Calu3 (cell line): ENCODE results near the gene TNFSF18. TPM values are rescaled to one million over a fixed set of nuclear protein-coding genes. Genes with fewer than 3 reads are reported as not detected.

Experiments
- BruUV-seq: library from RNA; stranded (reverse); fragments of 400-500 nt; replicated peaks from 2 replicates; lab custom pipeline; 2021; lab: Mats Ljungman, UMichigan
- CTCF ChIA-PET: fragments of 300-600 bp; sonication (Branson Sonifier 250); formaldehyde crosslinking; loops from one replicate; lab custom pipeline; 2022; ENCODE audit warnings: antibody characterized with exemption; lab: Charles Lee
- DNase-seq: peaks from one replicate; pipeline ENCODE4 v3.0.0; 2022
- H3K27ac Mint-ChIP-seq: one replicate; pipeline ENCODE4 v1.8.0; 2022; ENCODE audit warnings: mixed read lengths; ENCODE audit not compliant: unreplicated experiment
- H3K27me3 Mint-ChIP-seq: one replicate; pipeline ENCODE4 v1.8.0; 2022; ENCODE audit warnings: mixed read lengths; ENCODE audit not compliant: unreplicated experiment
- H3K36me3 Mint-ChIP-seq: one replicate; pipeline ENCODE4 v1.8.0; 2022; ENCODE audit warnings: mild to moderate bottlenecking, moderate library complexity, mixed read lengths; ENCODE audit not compliant: insufficient read depth, unreplicated experiment
- H3K4me1 Mint-ChIP-seq: one replicate; pipeline ENCODE4 v1.8.0; 2022; ENCODE audit warnings: mild to moderate bottlenecking, low read depth, mixed read lengths; ENCODE audit not compliant: unreplicated experiment
- H3K4me3 Mint-ChIP-seq: one replicate; pipeline ENCODE4 v1.8.0; 2022; ENCODE audit warnings: mild to moderate bottlenecking, low read depth, moderate library complexity, mixed read lengths; ENCODE audit not compliant: unreplicated experiment
- H3K9me3 Mint-ChIP-seq: one replicate; pipeline ENCODE4 v1.8.0; 2022; ENCODE audit warnings: low read depth, mixed read lengths; ENCODE audit not compliant: unreplicated experiment
- CTCF ChIP-seq: fragments of 200-600 bp; IDR thresholded peaks from one replicate; pipeline ENCODE4 v1.8.0; 2022; ENCODE audit warnings: antibody characterized with exemption; ENCODE audit not compliant: unreplicated experiment
- intact Hi-C: fragments of 100-400 bp; cut with micrococcal nuclease; formaldehyde crosslinking; loops from one replicate; pipeline ENCODE4 v1.10.0; 2022; ENCODE audit not compliant: unreplicated experiment
- total RNA-seq: library from RNA; stranded (reverse); gene quantifications from 2 replicates; pipeline ENCODE4 v1.2.3, GENCODE V29; 2022

TNFSF18 gene
- total RNA-seq, 1 experiment from 2014 or later: not detected

DNA sequence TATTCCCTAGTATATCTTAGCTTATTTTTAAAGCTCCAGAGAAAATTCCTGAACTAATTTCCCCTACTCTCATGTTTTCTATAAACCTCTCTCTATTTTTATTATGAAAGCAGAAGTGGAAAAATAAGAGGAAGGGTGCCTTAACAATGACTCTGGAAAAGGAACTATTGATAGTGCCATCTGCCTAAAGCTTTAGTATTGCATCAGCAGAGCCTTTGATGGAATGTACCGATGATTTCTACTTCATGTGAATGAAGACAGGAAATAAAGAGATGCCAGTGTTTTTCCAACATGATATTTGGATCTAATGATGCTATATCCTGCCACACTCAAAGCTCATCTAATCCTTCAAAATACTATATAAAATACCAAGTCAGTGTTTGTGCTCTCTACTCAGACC, 35.1 kb downstream of the TNFSF18 start:
- no peak for TF ChIP-seq CTCF
- Mint-ChIP-seq H3K27ac (no peak overlapping the region), H3K9me3 (no peaks in the 10 kb centered on the region), H3K4me1 (no peaks in the 10 kb centered on the region), H3K36me3 (no peaks in the 10 kb centered on the region), H3K4me3 (no peak overlapping the region), H3K27me3 (no peaks in the 10 kb centered on the region)
- CTCF ChIA-PET: no interaction called here
- intact Hi-C loops: no loop called here
- no TSS peak for BruUV-seq
- DNase-seq: no peak

DNA sequence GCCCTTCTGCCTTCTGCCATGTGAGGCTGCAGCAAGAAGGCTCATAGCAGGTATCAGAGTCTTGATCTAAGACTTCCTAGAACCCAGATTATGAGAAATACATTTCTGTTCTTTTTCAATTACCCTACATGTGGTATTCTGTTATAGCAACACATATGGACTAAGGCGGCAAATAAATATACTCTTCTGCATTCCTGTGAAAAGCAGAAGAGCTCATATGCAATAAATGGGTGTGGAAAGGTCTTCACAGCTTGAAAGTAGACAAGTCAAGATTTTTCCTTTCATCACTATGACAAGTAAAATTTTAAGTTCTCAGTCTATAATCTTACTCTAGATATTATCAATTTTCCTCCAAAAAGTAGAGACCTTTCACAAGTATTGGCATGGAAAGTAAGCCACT, 36.6 kb downstream of the TNFSF18 start:
- Mint-ChIP-seq H3K4me3 (no peak overlapping the region), H3K27ac (no peak overlapping the region), H3K9me3 (no peaks in the 10 kb centered on the region), H3K4me1 (no peaks in the 10 kb centered on the region), H3K27me3 (no peaks in the 10 kb centered on the region), H3K36me3 (no peaks in the 10 kb centered on the region)
- intact Hi-C loops: no loop called here
- no peak for DNase-seq
- no TSS peak for BruUV-seq
- CTCF ChIA-PET: interaction anchor here (0.6 kb wide), 2 partner anchors 282 to 505 kb away, joined by 3 read pairs; no protein-coding TSS in a partner anchor
- TF ChIP-seq CTCF: no peak

- no peak for DNase-seq
- H3K4me3 Mint-ChIP-seq: no peak overlapping the region
- no peaks in the 10 kb centered on the region for H3K36me3 Mint-ChIP-seq
- H3K4me1 Mint-ChIP-seq: no peaks in the 10 kb centered on the region
- TF ChIP-seq CTCF: no peak
- intact Hi-C loops: no loop called here
- BruUV-seq: no TSS peak
- no peak overlapping the region for H3K27ac Mint-ChIP-seq
- no peaks in the 10 kb centered on the region for H3K27me3 Mint-ChIP-seq
- no peaks in the 10 kb centered on the region for H3K9me3 Mint-ChIP-seq
- CTCF ChIA-PET: no interaction called here
Measured at GRCh38 chr1:173012126-173012525, 38.6 kb downstream of the TNFSF18 start.

GRCh38 chr1:173009597-173009996, 41.1 kb downstream of the TNFSF18 start:
- DNase-seq: no peak
- intact Hi-C loops: no loop called here
- BruUV-seq: no TSS peak
- Mint-ChIP-seq H3K9me3 (no peaks in the 10 kb centered on the region), H3K4me3 (no peak overlapping the region), H3K36me3 (no peaks in the 10 kb centered on the region), H3K4me1 (peaks cover 7% of the 10 kb centered on the region), H3K27ac (no peak overlapping the region), H3K27me3 (no peaks in the 10 kb centered on the region)
- TF ChIP-seq CTCF: no peak
- CTCF ChIA-PET: no interaction called here
